Measurements from ENCODE around the gene ZBTB25.

DNA sequence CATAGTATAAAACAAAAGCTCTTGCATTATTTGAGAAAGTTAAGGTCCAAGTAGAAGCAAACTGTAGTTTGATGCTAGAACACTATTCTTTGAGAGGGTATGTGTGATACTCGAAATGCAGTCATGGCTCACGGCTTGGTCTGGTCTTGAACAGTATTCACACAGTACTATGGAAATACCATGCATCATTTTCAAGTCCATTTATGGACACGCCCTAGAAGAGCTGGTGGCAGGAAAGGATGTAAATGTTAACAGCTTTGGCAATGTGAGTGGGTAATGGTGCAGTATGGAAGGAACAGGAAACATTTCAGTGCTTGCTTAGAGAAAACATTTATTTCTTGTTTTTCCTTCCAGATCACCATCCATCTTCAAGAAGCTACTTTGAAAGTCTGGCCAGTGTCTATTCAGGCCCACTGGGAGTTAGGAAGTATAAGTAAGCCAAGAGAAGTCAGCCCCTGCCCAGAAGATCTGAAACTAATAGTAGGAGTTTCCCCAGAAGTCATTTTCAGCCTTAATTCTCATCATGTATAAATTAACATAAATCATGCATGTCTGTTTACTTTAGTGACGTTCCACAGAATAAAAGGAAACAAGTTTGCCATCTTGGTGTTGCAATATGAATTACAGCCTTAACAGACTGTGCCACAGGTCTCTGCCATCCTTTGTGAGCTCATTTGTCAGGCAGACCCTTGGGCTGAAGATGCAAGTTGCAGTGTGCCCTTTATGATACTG is 44.1 kb downstream of the ZBTB25 start:
- no peak for TF ChIP-seq SMC3 (IDR thresholded peaks at IDR 0.05; ENCODE audit: borderline replicate concordance, low read length)
- no peak for TF ChIP-seq PAX8 (IDR thresholded peaks at IDR 0.05)
- no peak for TF ChIP-seq EGR1 (IDR thresholded peaks at IDR 0.05; ENCODE audit: borderline replicate concordance in 1 of 2, low read depth in 2 of 2, low read length in 2 of 2)
- TF ChIP-seq TAF1 (IDR thresholded peaks at IDR 0.05; ENCODE audit: borderline replicate concordance, low read depth, low read length), result no peak
- no peak for TF ChIP-seq SREBF2 (IDR thresholded peaks at IDR 0.05; ENCODE audit: low read length)
- no peak for TF ChIP-seq RELA (IDR thresholded peaks at IDR 0.05; ENCODE audit: borderline replicate concordance, partially characterized antibody)

All from GM12878 (cell line).